Ishikawa (cell line): ENCODE data around the gene LHFPL2.

ENCODE experiments used
- CREB1 ChIP-seq: IDR thresholded peaks from 2 replicates; pipeline ENCODE4 v1.6.1; 2012; ENCODE audit warnings: low read depth
- EP300 ChIP-seq: IDR thresholded peaks from 2 replicates; pipeline ENCODE4 v1.6.1; 2012; ENCODE audit warnings: borderline replicate concordance
- NFIC ChIP-seq: IDR thresholded peaks from 2 replicates; pipeline ENCODE4 v1.6.1; 2012
- RAD21 ChIP-seq: IDR thresholded peaks from 2 replicates; pipeline ENCODE4 v1.6.1; 2012; ENCODE audit warnings: low read depth
- TAF1 ChIP-seq: IDR thresholded peaks from 2 replicates; pipeline ENCODE4 v1.6.1; 2012; ENCODE audit warnings: low read depth, mild to moderate bottlenecking
- TEAD4 ChIP-seq: IDR thresholded peaks from 2 replicates; pipeline ENCODE4 v1.6.1; 2012
- YY1 ChIP-seq: IDR thresholded peaks from 2 replicates; pipeline ENCODE4 v1.6.1; 2012; ENCODE audit warnings: low read depth
- TF ChIP-seq, protein P1 (sequence below): IDR thresholded peaks from 2 replicates; pipeline ENCODE4 v1.6.1; 2012; ENCODE audit warnings: low read depth, mild to moderate bottlenecking
- TF ChIP-seq, protein P2 (sequence below): IDR thresholded peaks from 2 replicates; pipeline ENCODE4 v1.6.1; 2012

DNA sequence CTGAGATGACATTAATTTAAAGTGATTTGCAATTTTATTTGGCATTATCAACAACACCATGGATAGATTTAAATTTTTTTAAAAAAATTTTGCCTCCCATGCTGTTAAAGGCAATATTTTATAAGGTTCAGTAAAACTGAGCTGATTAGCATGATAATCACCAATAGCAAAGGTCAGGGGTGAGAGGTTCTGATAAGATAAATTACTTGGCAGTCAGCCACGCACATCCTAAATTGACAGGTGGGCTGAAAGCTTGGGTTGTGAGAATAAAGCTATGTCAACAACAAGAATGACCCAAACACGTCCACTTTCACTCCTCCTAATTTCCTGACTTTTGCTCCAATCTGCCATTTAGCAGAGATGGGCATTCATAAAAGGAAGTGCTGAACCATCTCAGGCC lies 127.1 kb downstream of the LHFPL2 start:
- TF ChIP-seq RAD21 (no peak), EP300 (no peak), TAF1 (no peak), NFIC (no peak), CREB1 (no peak), YY1 (no peak), TEAD4 (no peak)
- TF ChIP-seq, protein P1, sequence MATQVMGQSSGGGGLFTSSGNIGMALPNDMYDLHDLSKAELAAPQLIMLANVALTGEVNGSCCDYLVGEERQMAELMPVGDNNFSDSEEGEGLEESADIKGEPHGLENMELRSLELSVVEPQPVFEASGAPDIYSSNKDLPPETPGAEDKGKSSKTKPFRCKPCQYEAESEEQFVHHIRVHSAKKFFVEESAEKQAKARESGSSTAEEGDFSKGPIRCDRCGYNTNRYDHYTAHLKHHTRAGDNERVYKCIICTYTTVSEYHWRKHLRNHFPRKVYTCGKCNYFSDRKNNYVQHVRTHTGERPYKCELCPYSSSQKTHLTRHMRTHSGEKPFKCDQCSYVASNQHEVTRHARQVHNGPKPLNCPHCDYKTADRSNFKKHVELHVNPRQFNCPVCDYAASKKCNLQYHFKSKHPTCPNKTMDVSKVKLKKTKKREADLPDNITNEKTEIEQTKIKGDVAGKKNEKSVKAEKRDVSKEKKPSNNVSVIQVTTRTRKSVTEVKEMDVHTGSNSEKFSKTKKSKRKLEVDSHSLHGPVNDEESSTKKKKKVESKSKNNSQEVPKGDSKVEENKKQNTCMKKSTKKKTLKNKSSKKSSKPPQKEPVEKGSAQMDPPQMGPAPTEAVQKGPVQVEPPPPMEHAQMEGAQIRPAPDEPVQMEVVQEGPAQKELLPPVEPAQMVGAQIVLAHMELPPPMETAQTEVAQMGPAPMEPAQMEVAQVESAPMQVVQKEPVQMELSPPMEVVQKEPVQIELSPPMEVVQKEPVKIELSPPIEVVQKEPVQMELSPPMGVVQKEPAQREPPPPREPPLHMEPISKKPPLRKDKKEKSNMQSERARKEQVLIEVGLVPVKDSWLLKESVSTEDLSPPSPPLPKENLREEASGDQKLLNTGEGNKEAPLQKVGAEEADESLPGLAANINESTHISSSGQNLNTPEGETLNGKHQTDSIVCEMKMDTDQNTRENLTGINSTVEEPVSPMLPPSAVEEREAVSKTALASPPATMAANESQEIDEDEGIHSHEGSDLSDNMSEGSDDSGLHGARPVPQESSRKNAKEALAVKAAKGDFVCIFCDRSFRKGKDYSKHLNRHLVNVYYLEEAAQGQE: no peak
- TF ChIP-seq, protein P2, sequence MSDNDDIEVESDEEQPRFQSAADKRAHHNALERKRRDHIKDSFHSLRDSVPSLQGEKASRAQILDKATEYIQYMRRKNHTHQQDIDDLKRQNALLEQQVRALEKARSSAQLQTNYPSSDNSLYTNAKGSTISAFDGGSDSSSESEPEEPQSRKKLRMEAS: no peak
